ENCODE measurements around the gene DDX31.

Gene DDX31

GRCh38 chr9:132651259-132651658, 18.5 kb downstream of the DDX31 start:
- Mint-ChIP-seq H3K27ac (no peak overlapping the region), H3K4me3 (no peak overlapping the region), H3K27me3 (no peaks in the 10 kb centered on the region), H3K4me1 (peaks cover 6% of the 10 kb centered on the region), H3K9me3 (no peaks in the 10 kb centered on the region)
- no peak for DNase-seq
- ATAC-seq: no peak

- Mint-ChIP-seq H3K27ac (no peak overlapping the region), H3K4me1 (peaks cover 6% of the 10 kb centered on the region), H3K4me3 (no peak overlapping the region), H3K27me3 (no peaks in the 10 kb centered on the region), H3K9me3 (no peaks in the 10 kb centered on the region)
- ATAC-seq (no peak), DNase-seq (no peak)
These were observed 21.1 kb downstream of the DDX31 start for GRCh38 chr9:132648685-132649084.

GRCh38 chr9:132648283-132648682, 21.5 kb downstream of the DDX31 start:
- DNase-seq: no peak
- Mint-ChIP-seq H3K4me3 (no peak overlapping the region), H3K27me3 (no peaks in the 10 kb centered on the region), H3K4me1 (peaks cover 6% of the 10 kb centered on the region), H3K9me3 (no peaks in the 10 kb centered on the region), H3K27ac (no peak overlapping the region)
- ATAC-seq: no peak

DNA sequence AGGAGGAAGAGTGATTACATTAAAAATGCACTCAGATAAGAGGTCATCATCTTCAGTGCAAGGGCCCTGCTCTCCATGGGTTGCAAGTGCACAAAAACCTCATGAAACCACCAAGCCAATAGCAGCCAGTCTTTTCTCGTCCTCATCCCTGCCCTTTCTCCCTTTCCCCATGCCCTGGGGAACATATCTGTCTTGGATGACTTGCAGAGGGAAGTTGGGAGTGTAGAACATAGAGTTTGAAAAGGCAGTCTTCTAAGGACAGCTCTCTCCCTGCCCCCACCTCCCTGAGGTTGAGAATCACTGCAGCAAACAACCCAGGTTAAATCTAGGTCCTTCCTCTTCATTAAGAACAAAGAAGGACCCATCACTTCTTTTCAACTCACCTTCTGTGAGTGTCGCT, 22.0 kb downstream of the DDX31 start:
- H3K4me1 Mint-ChIP-seq: peaks cover 6% of the 10 kb centered on the region
- ATAC-seq (no peak), DNase-seq (no peak)
- H3K4me3 Mint-ChIP-seq: no peak overlapping the region
- H3K27ac Mint-ChIP-seq: no peak overlapping the region
- no peaks in the 10 kb centered on the region for H3K27me3 Mint-ChIP-seq
- H3K9me3 Mint-ChIP-seq: no peaks in the 10 kb centered on the region

DNA sequence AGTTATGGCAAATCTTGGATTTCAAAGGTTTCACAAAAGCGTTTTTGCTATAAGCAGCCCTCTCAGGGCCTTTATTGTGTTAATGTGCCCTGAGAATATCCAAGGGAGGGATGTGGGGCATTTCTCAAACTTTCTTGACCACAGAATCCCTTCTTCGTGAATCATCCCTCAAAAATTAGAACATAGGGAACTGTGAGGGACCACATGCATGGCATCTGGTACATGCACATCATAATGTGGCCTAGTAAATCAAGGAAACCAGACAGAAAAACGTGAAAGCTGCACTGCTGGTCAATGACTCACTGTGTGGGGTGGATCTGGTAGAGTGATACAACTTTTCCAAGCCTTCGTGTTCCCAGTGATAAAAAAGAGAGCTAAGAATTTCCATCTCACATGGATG, 22.4 kb downstream of the DDX31 start:
- H3K4me3 Mint-ChIP-seq: no peak overlapping the region
- H3K4me1 Mint-ChIP-seq: peaks cover 6% of the 10 kb centered on the region
- no peaks in the 10 kb centered on the region for H3K9me3 Mint-ChIP-seq
- DNase-seq (no peak), ATAC-seq (no peak)
- no peak overlapping the region for H3K27ac Mint-ChIP-seq
- no peaks in the 10 kb centered on the region for H3K27me3 Mint-ChIP-seq

DNA sequence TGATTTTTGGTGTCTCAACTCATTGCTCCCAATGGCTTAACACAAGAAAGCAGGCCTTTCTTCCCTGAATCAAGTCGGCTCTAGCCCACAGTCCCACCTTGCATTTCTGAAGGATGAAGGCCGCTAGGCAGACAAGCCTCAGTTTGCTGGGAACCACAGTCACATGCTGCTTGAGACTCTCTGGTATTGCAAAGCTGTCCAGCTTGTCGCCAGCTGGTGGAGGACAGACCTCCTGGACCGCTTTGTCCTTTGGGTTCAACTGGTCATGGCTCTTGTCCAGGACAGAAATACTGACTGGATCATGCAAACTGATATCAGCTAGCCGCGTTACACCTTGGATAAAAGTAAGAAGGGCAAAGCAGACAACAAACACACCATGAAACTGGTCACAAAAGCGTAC, 23.1 kb downstream of the DDX31 start:
- Mint-ChIP-seq H3K27ac (no peak overlapping the region), H3K27me3 (no peaks in the 10 kb centered on the region), H3K4me1 (peaks cover 6% of the 10 kb centered on the region), H3K9me3 (no peaks in the 10 kb centered on the region), H3K4me3 (no peak overlapping the region)
- DNase-seq (no peak), ATAC-seq (no peak)

DNA sequence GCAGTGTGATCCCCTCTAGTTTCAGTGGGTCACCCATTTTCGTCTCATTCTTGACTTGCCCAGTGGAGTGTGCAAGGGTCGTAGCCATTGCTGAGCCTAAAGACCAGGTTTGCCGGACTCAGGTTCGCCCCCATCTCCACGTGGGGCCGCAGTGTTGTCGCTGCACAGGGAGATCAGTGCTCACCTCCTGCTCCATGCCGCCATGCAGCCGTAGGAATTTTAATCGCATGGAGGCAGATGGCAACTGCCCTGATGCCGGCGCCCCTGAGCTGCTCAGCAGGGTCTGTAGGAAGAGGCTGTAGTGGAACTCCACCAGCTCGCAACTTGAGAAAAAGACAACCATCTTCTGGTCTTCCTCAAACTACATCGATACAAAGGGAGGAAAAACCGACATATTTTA, 24.1 kb downstream of the DDX31 start:
- no peak for ATAC-seq
- H3K4me3 Mint-ChIP-seq: no peak overlapping the region
- peak overlapping the region in 1 of 2 donors; percentile 72 for H3K27ac Mint-ChIP-seq
- DNase-seq: no peak
- H3K27me3 Mint-ChIP-seq: no peaks in the 10 kb centered on the region
- H3K9me3 Mint-ChIP-seq: no peaks in the 10 kb centered on the region
- H3K4me1 Mint-ChIP-seq: peaks cover 6% of the 10 kb centered on the region

GRCh38 chr9:132645306-132645705, 24.5 kb downstream of the DDX31 start:
- Mint-ChIP-seq H3K9me3 (no peaks in the 10 kb centered on the region), H3K4me1 (peaks cover 6% of the 10 kb centered on the region), H3K27ac (no peak overlapping the region), H3K4me3 (no peak overlapping the region), H3K27me3 (no peaks in the 10 kb centered on the region)
- ATAC-seq (no peak), DNase-seq (no peak)

- DNase-seq (no peak), ATAC-seq (peak; percentile 58)
- Mint-ChIP-seq H3K27me3 (no peaks in the 10 kb centered on the region), H3K4me1 (peaks cover 6% of the 10 kb centered on the region), H3K27ac (no peak overlapping the region), H3K4me3 (no peak overlapping the region), H3K9me3 (no peaks in the 10 kb centered on the region)
These were observed 25.5 kb downstream of the DDX31 start for GRCh38 chr9:132644251-132644650.

GRCh38 chr9:132641216-132641615, 28.6 kb downstream of the DDX31 start:
- no peak for DNase-seq
- Mint-ChIP-seq H3K4me1 (no peaks in the 10 kb centered on the region), H3K9me3 (no peaks in the 10 kb centered on the region), H3K27ac (no peak overlapping the region), H3K4me3 (no peak overlapping the region), H3K27me3 (no peaks in the 10 kb centered on the region)
- ATAC-seq: no peak

DNA sequence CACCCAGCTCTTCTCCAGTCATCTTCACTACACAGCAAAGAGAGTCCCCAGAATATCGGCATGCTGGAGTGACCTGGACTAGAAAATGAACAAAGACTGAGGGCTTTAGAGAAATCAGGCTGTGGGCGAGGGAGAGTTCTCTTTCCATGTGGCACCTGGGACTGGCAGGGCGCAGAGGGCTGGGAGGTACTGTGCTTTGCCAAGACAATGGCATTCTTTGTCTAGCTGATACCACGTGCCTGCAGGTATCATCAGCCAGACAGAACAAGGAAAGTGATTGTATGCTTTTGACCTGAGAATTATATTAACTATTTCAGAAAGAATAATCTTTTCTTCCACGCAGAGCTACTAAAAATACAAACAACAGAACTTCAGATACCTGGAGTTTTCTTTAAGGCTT, 30.5 kb downstream of the DDX31 start:
- Mint-ChIP-seq H3K9me3 (no peaks in the 10 kb centered on the region), H3K4me1 (no peaks in the 10 kb centered on the region), H3K27ac (no peak overlapping the region), H3K4me3 (no peak overlapping the region), H3K27me3 (no peaks in the 10 kb centered on the region)
- DNase-seq (no peak), ATAC-seq (no peak)

- H3K4me3 Mint-ChIP-seq: no peak overlapping the region
- H3K27ac Mint-ChIP-seq: no peak overlapping the region
- ATAC-seq: no peak
These were observed 31.5 kb downstream of the DDX31 start for GRCh38 chr9:132638240-132638639.

GRCh38 chr9:132637801-132638200, 32.0 kb downstream of the DDX31 start:
- Mint-ChIP-seq H3K4me1 (no peaks in the 10 kb centered on the region), H3K27ac (no peak overlapping the region), H3K27me3 (no peaks in the 10 kb centered on the region), H3K9me3 (no peaks in the 10 kb centered on the region), H3K4me3 (no peak overlapping the region)
- ATAC-seq (no peak), DNase-seq (no peak)

More at GRCh38 chr9:132638240-132638639, 31.5 kb downstream of the DDX31 start:
- Mint-ChIP-seq H3K9me3 (no peaks in the 10 kb centered on the region), H3K27me3 (no peaks in the 10 kb centered on the region), H3K4me1 (no peaks in the 10 kb centered on the region)
- no peak for DNase-seq

GRCh38 chr9:132637351-132637750, 32.4 kb downstream of the DDX31 start:
- H3K27ac Mint-ChIP-seq: no peak overlapping the region
- DNase-seq (no peak), ATAC-seq (no peak)
- no peaks in the 10 kb centered on the region for H3K4me1 Mint-ChIP-seq
- H3K4me3 Mint-ChIP-seq: no peak overlapping the region
- no peaks in the 10 kb centered on the region for H3K9me3 Mint-ChIP-seq
- no peaks in the 10 kb centered on the region for H3K27me3 Mint-ChIP-seq

DNA sequence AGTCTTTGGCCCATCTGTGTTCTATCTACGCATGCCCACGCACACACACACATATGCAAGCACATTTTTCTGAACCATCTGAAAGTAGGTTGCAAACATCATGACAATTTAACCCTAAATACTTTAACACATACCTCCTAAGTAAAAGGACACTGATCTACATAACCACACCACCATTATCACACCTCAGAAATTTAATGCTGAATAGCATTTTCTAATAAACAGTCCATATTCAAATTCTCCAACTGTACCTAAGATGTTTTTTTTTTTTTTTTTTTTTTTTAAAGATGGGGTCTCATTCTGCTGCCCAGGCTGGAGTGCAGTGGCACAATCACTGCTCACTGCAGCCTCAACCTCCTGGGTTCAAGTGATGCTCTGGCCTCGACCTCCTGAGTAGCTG, 35.5 kb downstream of the DDX31 start:
- Mint-ChIP-seq H3K9me3 (no peaks in the 10 kb centered on the region), H3K4me3 (no peak overlapping the region), H3K4me1 (no peaks in the 10 kb centered on the region), H3K27ac (no peak overlapping the region), H3K27me3 (no peaks in the 10 kb centered on the region)
- DNase-seq: no peak
- ATAC-seq: no peak

DNA sequence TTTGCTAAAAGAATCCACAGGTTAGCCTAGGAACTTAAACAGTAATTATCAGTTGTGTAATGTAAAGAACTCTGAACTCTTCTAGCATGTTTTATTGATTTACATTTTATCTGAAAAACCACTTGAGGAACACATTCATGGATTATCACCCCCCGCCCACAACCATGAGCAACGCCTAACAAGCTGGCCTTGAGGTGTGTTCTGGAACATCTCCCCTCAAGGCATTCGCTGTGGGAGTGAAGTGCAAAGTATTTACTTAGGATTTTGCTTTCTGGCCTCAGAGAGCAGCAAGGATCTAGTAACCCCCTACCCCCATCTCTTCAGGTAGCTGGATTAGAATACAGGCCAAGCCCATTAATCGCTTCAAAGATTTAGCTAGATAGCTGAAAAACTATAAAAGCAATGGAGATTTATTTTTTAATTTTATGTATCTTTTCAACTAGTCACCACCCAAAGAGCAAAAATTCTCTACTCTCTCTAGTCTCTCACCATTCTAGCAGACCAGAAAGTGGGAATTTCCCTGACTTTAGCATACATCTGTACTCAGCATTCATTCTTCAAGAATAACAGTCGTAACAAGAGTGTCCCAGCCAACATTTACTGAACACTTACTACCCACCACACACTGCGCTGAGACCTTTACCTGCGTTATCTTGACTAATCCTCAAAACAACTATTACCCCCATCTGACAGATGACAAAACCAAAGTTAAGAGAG, 37.2 kb downstream of the DDX31 start:
- ATAC-seq: no peak
- H3K9me3 Mint-ChIP-seq: no peaks in the 10 kb centered on the region
- no peaks in the 10 kb centered on the region for H3K4me1 Mint-ChIP-seq
- no peak overlapping the region for H3K4me3 Mint-ChIP-seq
- H3K27me3 Mint-ChIP-seq: no peaks in the 10 kb centered on the region
- DNase-seq: no peak
- H3K27ac Mint-ChIP-seq: no peak overlapping the region

- no peaks in the 10 kb centered on the region for H3K27me3 Mint-ChIP-seq
- H3K4me1 Mint-ChIP-seq: no peaks in the 10 kb centered on the region
- ATAC-seq (no peak), DNase-seq (no peak)
- H3K27ac Mint-ChIP-seq: no peak overlapping the region
- H3K9me3 Mint-ChIP-seq: no peaks in the 10 kb centered on the region
- H3K4me3 Mint-ChIP-seq: no peak overlapping the region
These were observed 38.1 kb downstream of the DDX31 start for GRCh38 chr9:132631685-132632084.

Measured in stimulated activated naive CD8-positive, alpha-beta T cell treated with anti-CD3 and anti-CD28 coated beads, Interleukin-15, amount 100 ng/mL, for 72 hours (primary cell).